SJCRH30 (cell line): ENCODE data around the gene MLH1. TPM values are rescaled to one million over a fixed set of nuclear protein-coding genes. Genes with fewer than 3 reads are reported as not detected.

Experiments used
- total RNA-seq: library from RNA; depleted of rRNA; stranded (reverse); fragments of >200 nt; shearing (Covaris generic); gene quantifications from 2 replicates; pipeline ENCODE4 v1.2.3, GENCODE V29; 2014; rRNA removed

The MLH1 gene
- total RNA-seq, 1 experiment from 2014 or later, result 40.7 TPM

Other genes with a start within 250 kb of the MLH1 start
- gene DCLK3, start 229.0 kb upstream of the MLH1 start, total RNA-seq, result not detected in 2 replicates
- gene TRANK1, start 48.5 kb upstream of the MLH1 start, total RNA-seq, result under 0.01 and 0.12 TPM in 2 replicates
- gene EPM2AIP1, start 387 bp upstream of the MLH1 start, total RNA-seq, result 13.4 and 15.2 TPM in 2 replicates
- 29.1 and 34.5 TPM in 2 replicates for gene LRRFIP2, start 181.1 kb downstream of the MLH1 start, total RNA-seq
- gene GOLGA4, start 249.8 kb downstream of the MLH1 start, total RNA-seq, result 36.2 and 41.2 TPM in 2 replicates